ENCODE measurements around the gene COMT.
"Not testable (repeated sequence)": the region's sequence is repeated elsewhere in the genome, so short reads cannot be mapped to it uniquely, and the experiment has no call there.

COMT gene

DNA sequence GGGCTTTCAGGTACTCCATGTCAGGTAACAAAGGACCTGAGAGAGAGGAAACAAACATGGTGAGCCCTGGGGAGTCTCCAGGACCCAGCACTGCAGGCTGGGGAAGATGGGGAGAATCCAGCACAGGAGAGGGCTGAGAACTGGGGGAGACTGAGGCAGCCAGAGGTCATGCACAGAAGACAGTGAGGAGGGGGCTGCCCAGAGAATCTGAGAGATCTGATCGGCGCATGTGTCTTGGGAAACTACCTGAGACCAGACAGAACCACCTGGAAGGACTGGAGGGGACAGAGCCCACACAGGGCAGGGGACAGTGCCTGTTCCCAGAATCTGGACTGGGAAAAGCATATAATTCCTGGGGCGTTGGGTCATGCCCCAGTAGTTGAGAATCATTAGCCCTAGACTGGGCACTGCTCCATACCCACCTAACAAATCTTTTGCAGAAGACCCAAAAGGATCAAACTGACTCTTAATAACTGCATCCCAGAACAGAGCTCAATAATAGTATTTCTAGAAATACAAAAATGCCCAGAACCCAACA, 20.0 kb upstream of the COMT start:
- Histone ChIP-seq H3K9ac (ENCODE audit: low read depth, low read length, poor library complexity, severe bottlenecking) (no peak overlapping the region), H3K4me2 (ENCODE audit: low read depth, low read length, poor library complexity, severe bottlenecking) (no peak overlapping the region), H3K36me3 (ENCODE audit: insufficient read depth, low read length) (peaks cover 6% of the 10 kb centered on the region; the same call in 1 of the 2 replicates), H4K20me1 (ENCODE audit: insufficient read depth, low read length, poor library complexity, severe bottlenecking) (no peaks in the 10 kb centered on the region), H2AFZ (ENCODE audit: low read length) (no peak overlapping the region), H3F3A (ENCODE audit: low read depth) (no peaks in the 10 kb centered on the region), H3K27me3 (ENCODE audit: insufficient read depth, low read length, poor library complexity, severe bottlenecking) (no peaks in the 10 kb centered on the region), H3K9me2 (replicated peaks; ENCODE audit: low read depth, low read length) (no peaks in the 10 kb centered on the region), H3K4me3 (ENCODE audit: low read length, poor library complexity, severe bottlenecking) (no peak overlapping the region), H3K79me2 (ENCODE audit: insufficient read depth, low read length) (no peaks in the 10 kb centered on the region), H3K9me3 (ENCODE audit: insufficient read depth, low read depth, low read length) (no peaks in the 10 kb centered on the region), H3K4me1 (ENCODE audit: insufficient read depth, low read length, poor library complexity, severe bottlenecking) (no peaks in the 10 kb centered on the region)
- TF ChIP-seq CTCF (conservative IDR thresholded peaks at IDR 0.05; ENCODE audit: low read length) (no peak), EZH2phosphoT487 (IDR thresholded peaks at IDR 0.05; ENCODE audit: borderline replicate concordance) (no peak)

GRCh38 chr22:19923914-19924513, 17.6 kb upstream of the COMT start:
- no peaks in the 10 kb centered on the region for H3K36me3 ChIP-seq (ENCODE audit: insufficient read depth, low read length)
- no peaks in the 10 kb centered on the region for H3K9me2 ChIP-seq (replicated peaks; ENCODE audit: low read depth, low read length)
- H4K20me1 ChIP-seq (ENCODE audit: insufficient read depth, low read length, poor library complexity, severe bottlenecking) = no peaks in the 10 kb centered on the region
- no peak for TF ChIP-seq EZH2phosphoT487 (IDR thresholded peaks at IDR 0.05; ENCODE audit: borderline replicate concordance)
- no peak for TF ChIP-seq CTCF (conservative IDR thresholded peaks at IDR 0.05; ENCODE audit: low read length)
- no peak overlapping the region for H3K9ac ChIP-seq (ENCODE audit: low read depth, low read length, poor library complexity, severe bottlenecking)
- no peak overlapping the region for H2AFZ ChIP-seq (ENCODE audit: low read length)
- H3K4me1 ChIP-seq (ENCODE audit: insufficient read depth, low read length, poor library complexity, severe bottlenecking) = no peaks in the 10 kb centered on the region
- no peaks in the 10 kb centered on the region for H3K79me2 ChIP-seq (ENCODE audit: insufficient read depth, low read length)
- H3K9me3 ChIP-seq (ENCODE audit: insufficient read depth, low read depth, low read length) = no peaks in the 10 kb centered on the region
- H3F3A ChIP-seq (ENCODE audit: low read depth) = no peaks in the 10 kb centered on the region
- no peak overlapping the region for H3K4me3 ChIP-seq (ENCODE audit: low read length, poor library complexity, severe bottlenecking)
- H3K27me3 ChIP-seq (ENCODE audit: insufficient read depth, low read length, poor library complexity, severe bottlenecking) = no peaks in the 10 kb centered on the region
- no peak overlapping the region for H3K4me2 ChIP-seq (ENCODE audit: low read depth, low read length, poor library complexity, severe bottlenecking)

GRCh38 chr22:19926028-19926427, 15.5 kb upstream of the COMT start:
- not testable (repeated sequence) for H3F3A ChIP-seq (ENCODE audit: low read depth); H3K9me3 ChIP-seq (ENCODE audit: insufficient read depth, low read depth, low read length); H2AFZ ChIP-seq (ENCODE audit: low read length); H3K27me3 ChIP-seq (ENCODE audit: insufficient read depth, low read length, poor library complexity, severe bottlenecking); H3K9ac ChIP-seq (ENCODE audit: low read depth, low read length, poor library complexity, severe bottlenecking); H3K9me2 ChIP-seq (replicated peaks; ENCODE audit: low read depth, low read length); H4K20me1 ChIP-seq (ENCODE audit: insufficient read depth, low read length, poor library complexity, severe bottlenecking); H3K79me2 ChIP-seq (ENCODE audit: insufficient read depth, low read length); H3K4me1 ChIP-seq (ENCODE audit: insufficient read depth, low read length, poor library complexity, severe bottlenecking); H3K36me3 ChIP-seq (ENCODE audit: insufficient read depth, low read length); H3K4me2 ChIP-seq (ENCODE audit: low read depth, low read length, poor library complexity, severe bottlenecking); H3K4me3 ChIP-seq (ENCODE audit: low read length, poor library complexity, severe bottlenecking)

DNA sequence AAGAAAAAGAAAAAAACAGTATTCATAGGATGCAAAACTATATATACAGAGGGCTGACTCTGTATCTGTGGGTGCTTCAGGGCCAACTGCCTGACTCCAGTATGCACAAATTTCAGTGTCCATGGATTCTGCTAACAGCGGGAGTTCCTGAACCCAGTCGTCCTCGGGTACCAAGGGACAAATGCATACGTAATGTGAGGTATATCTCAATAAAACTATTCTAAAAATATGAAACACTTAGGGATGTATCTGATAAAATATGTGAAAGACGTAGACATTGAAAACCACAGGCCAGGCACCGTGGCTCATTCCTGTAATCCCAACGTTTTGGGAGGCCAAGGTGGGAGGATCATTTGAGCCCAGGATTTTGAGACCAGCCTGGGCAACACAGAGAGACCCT, 13.9 kb upstream of the COMT start:
- no peak overlapping the region for H3K9ac ChIP-seq (ENCODE audit: low read depth, low read length, poor library complexity, severe bottlenecking)
- H3K9me2 ChIP-seq (replicated peaks; ENCODE audit: low read depth, low read length) = no peaks in the 10 kb centered on the region
- no peak overlapping the region for H2AFZ ChIP-seq (ENCODE audit: low read length)
- H3K4me3 ChIP-seq (ENCODE audit: low read length, poor library complexity, severe bottlenecking) = no peak overlapping the region
- no peak for TF ChIP-seq EZH2phosphoT487 (IDR thresholded peaks at IDR 0.05; ENCODE audit: borderline replicate concordance)
- TF ChIP-seq CTCF (conservative IDR thresholded peaks at IDR 0.05; ENCODE audit: low read length) = no peak
- no peaks in the 10 kb centered on the region for H3K36me3 ChIP-seq (ENCODE audit: insufficient read depth, low read length)
- H3K79me2 ChIP-seq (ENCODE audit: insufficient read depth, low read length) = no peaks in the 10 kb centered on the region
- H4K20me1 ChIP-seq (ENCODE audit: insufficient read depth, low read length, poor library complexity, severe bottlenecking) = no peaks in the 10 kb centered on the region
- peaks cover 5% of the 10 kb centered on the region for H3K4me1 ChIP-seq (ENCODE audit: insufficient read depth, low read length, poor library complexity, severe bottlenecking)
- H3K27me3 ChIP-seq (ENCODE audit: insufficient read depth, low read length, poor library complexity, severe bottlenecking) = no peaks in the 10 kb centered on the region
- no peak overlapping the region for H3K4me2 ChIP-seq (ENCODE audit: low read depth, low read length, poor library complexity, severe bottlenecking)
- no peaks in the 10 kb centered on the region for H3K9me3 ChIP-seq (ENCODE audit: insufficient read depth, low read depth, low read length)
- no peaks in the 10 kb centered on the region for H3F3A ChIP-seq (ENCODE audit: low read depth)

Data from Loucy (cell line).